HG03159 (cell line): Measurements from ENCODE around the gene ZNF600.
"Not testable (repeated sequence)": the region's sequence is repeated elsewhere in the genome, so short reads cannot be mapped to it uniquely, and the experiment has no call there.

ENCODE experiments used
- ATAC-seq: cut with Tn5 transposase; IDR thresholded peaks from one replicate; pipeline ENCODE4 v1.9.1; 2021; ENCODE audit warnings: mild to moderate bottlenecking, moderate library complexity; ENCODE audit not compliant: unreplicated experiment

ZNF600 gene

DNA sequence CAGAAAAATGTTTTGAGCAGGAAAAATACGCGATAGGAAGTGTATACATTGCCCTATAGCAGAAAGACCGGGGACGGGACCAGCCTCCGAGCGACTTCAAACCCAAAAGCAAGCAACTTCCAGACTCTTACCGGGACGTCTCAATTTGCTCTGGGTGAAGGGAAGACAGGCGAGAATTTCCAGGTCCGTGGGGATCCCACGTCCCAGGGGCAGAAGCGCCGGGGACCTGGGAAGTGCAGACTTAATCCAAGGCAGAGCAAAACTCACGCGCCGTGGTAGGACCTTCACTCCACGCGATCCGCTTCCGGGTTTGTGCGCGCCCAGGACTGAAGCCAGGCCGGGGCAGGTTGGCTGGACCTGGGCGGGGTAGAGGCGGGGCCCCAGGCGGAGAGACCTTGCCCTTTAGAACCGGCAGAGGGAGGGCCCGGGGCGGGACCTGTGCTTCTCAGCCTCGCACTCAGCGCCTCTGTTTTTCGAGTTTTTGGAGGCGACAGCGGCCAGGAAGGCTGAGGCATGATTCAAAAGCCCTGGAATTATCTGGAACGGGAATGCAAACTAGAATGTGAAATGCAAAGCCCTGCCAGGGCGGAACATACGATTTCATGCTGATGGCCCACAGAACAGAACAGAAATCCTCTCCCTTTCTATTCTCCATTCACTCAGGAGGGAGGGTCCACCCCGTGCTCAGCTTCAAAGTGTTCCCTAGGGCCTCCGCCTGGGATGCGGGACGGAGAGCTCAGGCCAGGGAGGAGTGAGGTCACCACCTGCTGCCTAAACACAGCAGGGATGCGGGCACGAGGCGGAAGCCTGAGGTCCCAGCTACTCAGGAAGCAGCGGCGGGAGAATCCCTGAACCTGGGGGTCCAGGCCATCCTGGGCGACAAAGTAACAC is at the start of gene ZNF600:
ZNF600 (minus strand) TSS at position 328 of the 891 bp plus-strand sequence. CDS start 7,903 bp downstream, outside the sequence.
- ATAC-seq: peak; percentile 93

DNA sequence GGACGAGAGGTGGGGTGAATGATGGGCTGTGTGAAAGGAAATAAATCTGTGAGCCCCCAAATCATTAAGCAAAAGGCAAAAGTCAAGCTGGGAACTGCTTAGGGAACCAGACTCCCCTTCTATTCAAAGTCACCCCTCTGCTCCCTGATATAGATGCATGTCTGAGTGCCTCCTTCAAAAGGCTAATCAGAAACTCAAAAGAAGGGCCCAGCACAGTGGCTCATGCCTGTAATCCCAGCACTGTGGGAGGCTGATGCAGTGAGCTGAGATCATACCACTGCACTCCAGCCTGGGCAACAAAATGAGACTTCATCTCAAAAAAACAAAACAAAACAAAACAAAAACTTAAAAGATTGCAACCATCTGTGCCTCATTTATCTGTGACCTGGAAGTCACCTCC is 47.7 kb upstream of the ZNF600 start:
- not testable (repeated sequence) for ATAC-seq

DNA sequence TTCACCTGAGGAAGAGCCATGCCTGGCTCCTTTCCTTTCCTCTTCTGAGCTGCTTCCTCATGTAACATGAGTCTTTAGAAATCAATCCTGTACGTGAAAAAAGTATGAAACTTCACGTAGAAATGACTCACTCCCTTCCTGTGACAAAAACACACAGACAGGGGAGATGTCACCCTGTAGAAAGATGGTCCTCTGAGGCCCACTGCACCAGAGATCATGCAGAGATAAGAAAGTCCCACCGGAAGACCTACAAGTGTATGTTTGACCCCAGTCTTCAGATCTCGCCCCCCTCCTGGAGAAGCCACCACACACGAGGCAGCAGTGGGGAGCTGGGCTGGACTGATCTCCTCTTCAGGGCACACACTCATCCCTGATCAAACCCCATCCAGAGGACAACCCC is 47.0 kb upstream of the ZNF600 start:
- not testable (repeated sequence) for ATAC-seq

DNA sequence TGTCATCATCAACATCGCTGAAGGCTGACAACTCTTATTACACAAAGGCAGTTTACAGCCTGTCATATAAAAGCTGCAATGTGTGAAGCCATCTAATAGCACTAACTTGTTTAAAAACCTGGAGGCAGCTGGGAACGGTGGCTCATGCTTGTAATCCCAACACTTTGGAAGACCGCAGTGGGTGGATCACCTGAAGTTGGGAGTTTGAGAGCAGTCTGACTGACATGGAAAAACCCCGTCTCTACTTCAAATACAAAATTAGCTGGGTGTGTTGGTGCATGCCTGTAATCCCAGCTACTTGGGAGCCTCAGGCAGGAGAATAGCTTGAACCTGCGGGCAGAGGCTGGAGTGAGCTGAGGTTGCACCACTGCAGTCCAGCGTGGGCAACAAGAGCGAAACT is 43.3 kb upstream of the ZNF600 start:
- ATAC-seq: not testable (repeated sequence)

DNA sequence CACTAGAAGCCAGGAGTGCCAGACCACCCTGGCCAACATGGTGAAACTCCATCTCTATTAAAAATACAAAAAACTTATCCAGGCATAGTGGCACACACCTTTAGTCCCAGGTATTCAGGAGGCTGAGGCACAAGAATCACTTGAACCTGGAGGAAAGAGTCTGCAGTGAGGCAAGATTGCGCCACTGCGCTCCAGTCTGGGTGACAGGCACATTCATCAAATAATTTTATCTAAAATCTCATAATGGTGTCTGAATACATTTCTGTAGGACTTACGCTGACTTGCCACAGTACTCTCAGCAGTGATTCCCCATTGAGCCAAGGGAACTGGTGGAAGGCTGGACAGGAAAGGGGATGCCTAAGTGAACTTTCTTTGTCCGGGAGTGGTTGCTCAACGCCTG is 39.2 kb upstream of the ZNF600 start:
- no peak for ATAC-seq

DNA sequence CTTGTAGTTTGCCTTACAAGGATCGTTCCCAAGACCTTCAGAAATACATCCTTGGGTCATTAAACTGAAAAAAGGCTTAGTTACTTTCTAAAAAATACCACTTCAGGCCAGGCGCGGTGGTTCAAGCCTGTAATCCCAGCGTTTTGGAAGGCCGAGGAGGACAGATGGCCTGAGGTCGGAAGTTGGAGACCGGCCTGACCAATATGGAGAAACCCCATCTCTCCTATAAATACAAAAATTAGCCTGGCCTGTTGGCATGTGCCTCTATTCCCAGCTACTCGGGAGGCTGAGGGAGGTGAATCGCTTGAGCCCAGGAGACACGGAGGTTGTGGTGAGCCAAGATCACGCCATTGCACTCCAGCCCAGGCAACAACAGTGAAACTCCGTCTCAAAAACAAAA is 37.1 kb upstream of the ZNF600 start:
- ATAC-seq: no peak

DNA sequence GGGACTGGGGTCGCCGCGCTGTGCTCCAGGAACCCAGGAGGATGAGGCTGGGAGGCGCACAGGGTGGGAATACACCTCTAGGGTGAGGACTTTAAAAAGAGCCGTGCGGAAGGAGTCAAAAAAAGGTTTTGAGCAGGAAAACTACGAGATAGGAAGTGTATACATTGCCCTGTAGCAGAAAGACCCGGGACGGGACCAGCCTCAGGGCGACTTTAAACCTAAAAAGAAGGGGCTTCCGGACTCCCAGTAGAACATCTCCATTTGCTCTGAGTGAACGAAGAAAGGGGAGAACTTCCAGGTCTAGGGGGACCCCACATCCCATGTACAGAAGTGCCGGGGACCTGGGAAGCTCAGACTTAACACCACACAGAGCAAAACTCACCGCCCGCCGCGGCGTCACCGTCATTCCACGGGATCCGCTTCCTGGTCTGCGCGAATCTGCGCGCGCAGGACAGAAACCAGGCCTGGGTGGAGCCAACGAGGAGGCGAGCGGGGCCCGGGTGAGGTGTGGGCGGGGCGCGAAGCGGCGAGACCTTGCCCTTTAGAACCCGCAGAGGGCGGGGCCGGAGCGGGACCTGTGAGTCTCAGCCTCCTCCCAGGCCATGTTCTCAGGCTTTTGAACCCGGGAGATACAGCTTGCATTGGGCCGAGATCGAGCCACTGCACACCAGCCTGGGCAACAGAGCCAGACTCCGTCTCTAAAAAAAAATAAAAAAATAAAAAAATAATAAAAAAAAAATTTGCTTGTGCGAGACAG is 34.8 kb upstream of the ZNF600 start, which contains the start of gene ZNF28:
ZNF28 (minus strand) TSS at position 430 of the 757 bp plus-strand sequence. CDS start 3,675 bp downstream, outside the sequence.
- ATAC-seq: peak; percentile 96

DNA sequence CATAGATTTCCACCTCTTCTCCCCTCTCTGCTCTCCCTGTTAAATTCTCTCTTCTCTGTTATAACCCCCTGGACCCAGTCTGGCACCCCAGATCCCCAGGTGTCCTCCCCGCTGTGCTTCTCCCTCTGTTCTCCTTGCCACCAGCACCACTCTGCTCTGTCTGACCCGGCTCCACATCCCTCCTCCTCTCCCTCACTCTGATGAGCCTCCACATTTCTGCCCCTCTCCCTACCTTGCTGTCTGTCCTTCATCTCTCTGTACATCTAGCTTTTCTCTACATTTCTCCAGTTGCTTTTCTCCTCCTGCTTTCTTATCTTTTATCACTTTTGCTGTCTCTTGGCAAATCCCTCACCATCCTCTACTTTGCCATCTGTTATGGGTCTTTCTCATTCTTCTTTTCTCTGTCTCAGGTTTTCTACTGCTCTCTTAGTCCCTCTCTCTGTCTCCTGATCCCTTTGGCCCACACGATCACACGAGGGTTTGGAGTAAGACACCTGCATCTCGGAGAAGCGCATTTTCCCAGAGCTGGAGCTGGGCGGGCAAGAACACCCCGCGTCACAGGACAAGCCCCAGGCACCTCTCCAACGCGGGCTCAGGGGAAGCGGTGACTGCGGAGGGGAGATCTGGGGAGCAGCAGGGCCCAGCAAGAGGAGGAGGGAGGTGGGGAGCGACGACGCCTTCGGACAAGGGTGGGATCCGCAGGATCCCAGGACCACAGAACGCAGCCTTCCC is 34.0 kb upstream of the ZNF600 start:
- ATAC-seq: peak; percentile 22

DNA sequence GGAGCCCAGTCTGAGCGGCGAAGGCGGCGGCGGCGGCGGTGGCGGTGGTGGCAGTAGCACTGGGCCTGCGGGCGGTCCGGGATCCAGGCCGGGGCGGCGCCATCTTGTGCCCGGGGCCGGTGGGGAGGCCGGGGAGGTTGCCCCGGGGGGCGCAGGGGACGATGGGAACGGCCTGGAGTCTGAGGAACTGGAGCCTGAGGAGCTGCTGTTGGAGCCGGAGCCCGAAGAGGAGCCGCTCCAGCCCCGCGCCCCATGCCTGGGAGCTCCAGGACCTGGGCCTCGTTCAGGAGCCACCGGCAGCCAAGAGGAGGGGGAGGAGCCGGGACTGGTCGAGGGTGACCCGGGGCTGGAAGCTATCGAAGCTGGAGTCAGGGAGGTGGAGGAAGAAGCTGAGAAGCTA is 23.2 kb upstream of the ZNF600 start:
- ATAC-seq: no peak

DNA sequence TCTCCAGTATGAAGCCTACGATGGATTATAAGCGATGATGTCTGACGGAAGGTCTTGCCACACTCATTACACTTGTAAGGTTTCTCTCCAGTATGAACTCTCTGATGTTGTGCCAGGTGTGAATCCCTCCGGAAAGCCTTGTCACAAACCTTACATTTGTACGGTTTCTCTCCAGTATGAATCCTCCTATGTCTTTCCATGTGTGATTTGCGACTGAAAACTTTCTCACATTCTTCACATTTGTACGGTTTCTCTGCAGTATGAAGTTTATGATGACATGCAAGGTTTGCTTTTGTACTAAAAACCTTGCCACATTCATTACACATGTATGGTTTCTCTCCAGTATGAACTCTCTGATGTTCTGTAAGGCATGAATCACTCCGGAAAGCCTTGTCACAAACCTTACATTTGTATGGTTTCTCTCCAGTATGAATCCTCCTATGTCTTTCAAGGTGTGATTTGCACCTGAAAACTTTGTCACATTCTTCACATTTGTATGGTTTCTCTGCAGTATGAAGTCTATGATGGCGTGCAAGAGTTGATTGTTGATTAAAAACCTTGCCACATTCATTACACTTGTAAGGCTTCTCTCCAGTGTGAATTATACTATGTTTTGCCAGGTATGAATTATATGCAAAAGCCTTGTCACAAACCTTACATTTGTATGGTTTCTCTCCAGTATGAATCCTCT is 13.5 kb upstream of the ZNF600 start:
- ATAC-seq: not testable (repeated sequence)

DNA sequence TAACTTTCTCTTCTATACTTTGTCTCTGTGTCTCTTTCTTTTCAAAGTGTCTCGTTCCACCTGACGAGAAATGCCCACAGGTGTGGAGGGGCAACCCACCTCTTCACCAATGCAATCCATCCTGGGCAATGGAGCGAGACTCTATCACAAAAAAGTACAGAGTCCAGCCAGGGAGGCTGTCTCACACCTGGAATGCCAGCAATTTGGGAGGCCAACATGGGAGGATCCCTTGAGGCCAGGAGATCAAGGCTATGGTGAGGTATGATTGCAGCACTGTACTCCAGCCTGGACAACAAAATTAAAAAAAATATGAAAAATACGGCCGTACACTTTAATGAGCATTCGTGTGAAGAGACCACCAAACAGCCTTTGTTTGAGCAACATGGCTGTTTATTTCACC is 2.8 kb upstream of the ZNF600 start:
- ATAC-seq: no peak

DNA sequence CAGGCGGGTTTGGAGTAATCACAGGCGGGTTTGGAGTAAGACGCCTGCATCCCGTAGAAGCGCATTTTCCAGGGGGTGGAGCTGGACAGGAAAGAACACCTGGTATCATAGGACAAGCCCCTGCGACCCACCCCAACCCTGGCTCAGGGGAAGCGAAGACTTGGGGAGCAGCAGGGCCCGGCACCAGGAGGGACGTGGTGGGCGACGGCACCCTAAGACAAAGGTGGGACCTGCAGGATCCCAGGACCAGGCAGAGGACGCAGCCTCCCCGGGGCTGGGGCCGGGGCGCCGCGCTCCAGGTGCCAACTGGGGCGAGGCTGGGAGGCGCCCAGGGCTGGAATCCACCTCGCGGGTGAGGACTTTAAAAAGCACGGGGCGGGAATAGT is 520 bp downstream of the ZNF600 start:
- ATAC-seq: peak; percentile 24

DNA sequence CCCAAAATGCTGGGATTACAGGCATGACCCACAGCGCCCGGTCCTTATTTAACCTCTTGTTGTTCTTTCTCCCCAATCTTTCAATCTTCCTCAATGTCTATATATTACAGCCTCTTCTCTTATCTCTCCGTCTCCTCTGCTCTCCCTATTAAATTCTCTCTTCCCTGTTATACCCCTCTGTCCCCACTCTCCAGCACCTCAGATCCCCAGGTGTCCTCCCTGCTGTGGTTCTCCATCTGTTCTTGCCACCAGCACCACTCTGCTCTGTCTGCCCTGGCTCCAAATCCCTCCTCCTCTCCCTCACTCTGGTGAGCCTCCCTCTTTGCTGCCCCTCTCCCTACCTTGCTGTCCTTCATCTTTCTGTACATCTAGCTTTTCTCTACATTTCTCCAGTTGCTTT is 1.1 kb downstream of the ZNF600 start:
- no peak for ATAC-seq

DNA sequence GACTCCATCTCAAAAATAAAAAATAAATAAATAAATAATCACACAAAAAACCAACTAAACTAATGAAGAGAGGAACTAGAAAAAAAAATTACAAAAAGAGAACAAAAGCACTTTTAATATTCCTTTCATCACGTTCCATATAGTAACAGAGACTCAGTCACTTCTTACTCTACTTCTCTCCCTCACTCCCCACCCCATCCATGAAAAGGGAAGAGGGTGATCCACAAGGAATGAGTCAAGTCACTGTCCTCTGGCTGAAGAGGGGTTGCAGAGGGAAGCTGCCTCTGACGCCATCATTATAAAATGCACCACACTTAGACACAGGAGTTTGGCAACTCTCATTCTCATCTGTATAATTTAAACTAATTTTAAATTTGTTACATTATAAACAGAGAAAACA is 3.7 kb downstream of the ZNF600 start:
- not testable (repeated sequence) for ATAC-seq

DNA sequence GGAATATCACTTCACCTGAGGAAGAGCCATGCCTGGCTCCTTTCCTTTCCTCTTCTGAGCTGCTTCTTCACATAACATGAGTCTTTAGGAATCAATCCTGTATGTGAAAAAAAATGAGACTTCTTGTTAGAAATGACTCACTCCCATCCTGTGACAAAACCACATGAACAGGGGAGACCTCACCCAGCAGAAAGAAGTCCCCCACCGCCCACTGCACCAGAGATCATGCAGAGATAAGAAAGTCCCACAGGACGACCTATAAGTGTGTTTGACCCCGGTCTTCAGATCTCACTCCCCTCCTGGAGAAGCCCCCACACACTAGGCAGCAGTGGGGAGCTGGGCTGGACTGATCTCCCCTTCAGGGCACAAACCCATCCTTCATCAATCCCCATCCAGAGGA is 7.8 kb downstream of the ZNF600 start:
- ATAC-seq: no peak

DNA sequence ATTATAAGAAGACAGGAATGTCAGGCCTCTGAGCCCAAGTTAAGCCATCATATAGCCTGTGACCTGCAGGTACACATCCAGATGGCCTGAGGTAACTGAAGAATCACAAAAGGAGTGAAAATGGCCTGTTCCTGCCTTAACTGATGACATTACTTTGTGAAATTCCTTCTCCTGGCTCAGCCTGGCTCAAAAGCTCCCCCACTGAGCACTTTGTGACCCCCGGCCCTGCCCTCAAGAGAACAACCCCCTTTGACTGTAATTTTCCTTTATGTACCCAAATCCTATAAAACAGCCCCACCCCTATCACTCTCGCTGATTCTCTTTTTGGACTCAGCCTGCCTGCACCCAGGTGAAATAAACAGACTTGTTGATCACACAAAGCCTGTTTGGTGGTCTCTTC is 30.1 kb downstream of the ZNF600 start:
- ATAC-seq: not testable (repeated sequence)

DNA sequence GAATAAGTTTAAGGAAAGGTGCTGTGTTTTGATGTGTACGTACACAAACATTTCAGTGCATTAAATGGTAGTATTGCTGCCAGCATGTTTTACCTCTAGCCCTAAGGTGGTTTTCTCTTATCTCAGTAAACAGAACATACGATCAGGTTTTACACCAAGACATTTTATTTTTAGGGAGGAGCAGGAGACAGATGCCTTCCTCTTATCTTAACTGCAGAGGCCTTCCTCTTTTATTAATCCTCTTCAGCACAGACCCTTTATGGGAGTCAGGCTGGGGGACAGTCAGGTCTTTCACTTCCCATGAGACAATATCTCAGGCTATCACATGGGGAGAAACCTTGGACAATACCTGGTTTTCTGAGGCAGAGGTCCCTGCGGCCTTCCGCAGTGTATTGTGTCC is 36.8 kb downstream of the ZNF600 start:
- no peak for ATAC-seq

DNA sequence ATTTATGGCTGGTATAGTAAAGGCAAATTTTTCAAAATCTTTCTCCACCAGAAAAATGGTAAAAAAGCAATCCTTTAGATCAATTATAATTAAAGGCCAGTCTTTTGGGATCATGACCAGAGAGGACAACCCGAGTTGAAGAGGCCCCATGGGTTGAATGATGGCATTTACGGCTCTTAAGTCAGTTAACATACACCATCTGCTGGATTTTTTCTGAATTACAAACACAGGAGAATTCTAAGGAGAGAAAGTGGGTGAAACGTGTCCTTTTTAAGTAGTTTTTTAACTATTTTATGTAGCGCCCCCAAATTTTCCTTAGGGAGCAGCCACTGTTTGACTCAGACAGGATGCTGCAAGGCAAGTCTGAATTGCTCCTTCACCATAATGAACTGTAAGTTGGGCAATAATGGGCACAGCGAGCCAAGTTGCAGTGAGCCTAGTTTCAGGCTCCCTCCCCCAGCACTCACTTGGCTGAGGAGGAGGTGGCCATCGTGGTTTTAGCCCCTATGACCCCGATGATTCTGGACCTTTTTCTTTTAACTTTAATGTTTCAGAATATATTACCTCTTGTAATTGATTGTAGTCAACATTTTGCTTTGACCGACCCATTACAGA is 38.1 kb downstream of the ZNF600 start:
- no peak for ATAC-seq

DNA sequence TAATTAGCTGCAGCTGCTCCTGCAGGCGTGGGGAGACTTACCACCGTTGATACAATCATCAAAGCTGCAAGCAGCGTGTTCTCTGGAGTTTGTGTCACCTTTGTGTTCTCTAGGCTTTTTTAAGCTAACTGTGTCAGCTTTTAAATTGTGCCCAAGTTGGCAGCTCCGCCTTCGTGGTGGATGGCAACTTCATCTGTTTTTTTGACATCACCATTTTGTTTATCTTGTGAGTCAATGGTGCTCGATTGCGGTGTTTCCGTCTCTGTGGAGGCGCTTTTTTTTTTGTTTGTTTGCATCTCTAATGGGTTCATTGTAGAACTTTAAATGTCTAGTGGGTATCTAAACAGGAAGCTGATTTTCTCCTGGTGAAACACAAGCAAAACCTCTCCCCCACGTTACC is 40.7 kb downstream of the ZNF600 start:
- ATAC-seq: not testable (repeated sequence)

DNA sequence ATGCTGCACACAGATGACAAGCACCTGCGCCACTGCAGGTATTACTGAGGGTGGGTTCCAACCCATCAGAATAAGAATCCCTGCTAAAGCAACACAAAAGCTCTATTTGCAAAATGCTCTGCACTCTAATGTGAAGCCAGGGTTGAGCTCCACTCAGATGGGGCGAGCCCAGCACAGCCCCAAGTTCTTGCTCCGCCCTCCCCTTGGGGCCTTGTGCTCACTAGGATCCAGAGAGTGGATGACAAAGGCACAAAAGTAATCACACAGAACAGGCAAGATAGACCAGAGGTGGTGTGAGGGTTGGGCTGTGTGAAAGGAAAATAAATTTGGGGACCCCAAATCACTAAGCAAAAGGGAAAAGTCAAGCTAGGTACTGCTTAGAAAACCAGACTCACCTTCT is 43.5 kb downstream of the ZNF600 start:
- ATAC-seq: no peak
